Peyer's patch (tissue), 4 donors: ENCODE measurements around the gene NUP50.

Source experiments
- CTCF ChIP-seq, 6 experiments: fragments of 450-650 bp in 4 of 6; fragments of 200-600 bp in 2 of 6; sonication (generic) in 1 of 6; IDR thresholded peaks; one replicate each; pipeline ENCODE4 v1.5.1; 2017 to 2019; ENCODE audit warnings: antibody characterized with exemption in 6 of 6, mild to moderate bottlenecking in 3 of 6, moderate library complexity in 1 of 6
- POLR2A ChIP-seq, 2 donors: fragments of 450-650 bp; IDR thresholded peaks; one replicate each; pipeline ENCODE4 v1.5.1; 2017; ENCODE audit warnings: antibody characterized with exemption in 2 of 2, mild to moderate bottlenecking in 2 of 2, moderate library complexity in 2 of 2

DNA sequence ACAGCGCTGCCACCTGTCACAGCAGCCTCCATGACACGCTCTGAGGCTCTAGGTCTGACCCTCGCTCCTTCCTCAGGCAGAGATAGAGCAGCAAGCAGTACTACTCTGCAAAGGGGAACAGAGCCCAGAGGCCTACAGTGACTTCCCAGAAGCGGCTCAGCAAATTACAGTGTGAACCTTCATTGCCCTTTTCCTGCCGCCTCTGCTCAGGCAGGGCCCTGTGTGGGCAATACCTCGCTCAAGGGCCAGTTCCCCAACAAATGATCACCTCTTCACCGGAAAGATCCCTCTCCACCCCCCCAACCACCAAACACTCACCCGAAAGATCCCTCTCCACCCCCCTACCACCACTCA, 64.7 kb downstream of the NUP50 start:
- no peak for TF ChIP-seq POLR2A (IDR thresholded peaks at IDR 0.05)
- TF ChIP-seq CTCF (IDR thresholded peaks at IDR 0.05), result no peak
